HG02571 (cell line): Measurements from ENCODE around the gene CYS1.
"Not testable (repeated sequence)": the region's sequence is repeated elsewhere in the genome, so short reads cannot be mapped to it uniquely, and the experiment has no call there.

Experiments used
- ATAC-seq: cut with Tn5 transposase; IDR thresholded peaks from one replicate; pipeline ENCODE4 v1.9.1; 2021; ENCODE audit warnings: mild to moderate bottlenecking, moderate library complexity; ENCODE audit not compliant: unreplicated experiment

CYS1 gene

GRCh38 chr2:10094271-10094814 is 14.1 kb upstream of the CYS1 start:
- ATAC-seq: no peak

DNA sequence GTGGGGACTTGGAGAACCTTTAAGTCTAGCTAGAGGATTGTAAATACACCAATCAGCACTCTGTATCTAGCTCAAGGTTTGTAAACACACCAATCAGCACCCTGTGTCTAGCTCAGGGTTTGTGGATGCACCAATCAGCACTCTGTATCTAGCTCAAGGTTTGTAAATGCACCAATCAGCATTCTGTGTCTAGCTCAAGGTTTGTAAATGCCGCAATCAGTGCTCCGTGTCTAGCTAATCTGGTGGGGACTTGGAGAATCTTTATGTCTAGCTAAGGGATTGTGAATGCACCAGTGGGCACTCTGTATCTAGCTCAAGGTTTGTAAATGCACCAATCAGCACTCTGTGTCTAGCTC is 11.7 kb upstream of the CYS1 start:
- not testable (repeated sequence) for ATAC-seq

DNA sequence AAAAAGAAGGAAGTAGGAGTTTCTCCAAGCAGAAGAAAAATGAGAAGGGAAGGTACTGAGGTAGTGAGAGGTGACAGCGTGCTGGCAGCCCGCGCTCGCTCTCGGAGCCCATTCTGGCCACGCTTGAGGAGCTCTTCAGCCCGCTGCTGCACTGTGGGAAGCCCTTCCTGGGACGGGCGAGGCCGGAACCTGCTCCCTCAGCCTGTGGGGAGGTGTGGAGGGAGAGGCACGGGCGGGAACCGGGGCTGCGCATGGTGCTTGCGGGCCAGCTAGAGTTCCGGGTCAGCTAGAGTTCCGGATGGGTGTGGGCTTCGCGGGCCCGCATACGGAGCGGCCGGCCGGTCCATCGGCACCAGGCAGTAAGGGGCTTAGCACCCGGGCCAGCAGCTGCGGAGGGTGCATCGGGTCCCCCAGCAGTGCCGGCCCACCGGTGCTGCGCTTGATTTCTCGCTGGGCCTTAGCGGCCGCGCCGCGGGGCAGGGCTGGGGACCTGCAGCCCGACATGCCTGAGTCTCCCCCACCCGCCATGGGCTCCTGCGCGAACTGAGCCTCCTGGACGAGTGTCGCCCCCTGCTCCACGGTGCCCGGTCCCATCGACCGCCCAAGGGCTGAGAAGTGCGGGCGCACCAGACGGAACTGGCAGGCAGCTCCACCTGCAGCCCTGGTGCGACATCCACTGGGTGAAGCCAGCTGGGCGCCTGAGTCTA is 11.1 kb upstream of the CYS1 start:
- no peak for ATAC-seq

GRCh38 chr2:10089565-10090190 is 9.5 kb upstream of the CYS1 start:
- ATAC-seq: no peak

GRCh38 chr2:10087360-10087759 is 7.1 kb upstream of the CYS1 start:
- no peak for ATAC-seq

GRCh38 chr2:10086950-10087349 is 6.7 kb upstream of the CYS1 start:
- ATAC-seq: no peak

DNA sequence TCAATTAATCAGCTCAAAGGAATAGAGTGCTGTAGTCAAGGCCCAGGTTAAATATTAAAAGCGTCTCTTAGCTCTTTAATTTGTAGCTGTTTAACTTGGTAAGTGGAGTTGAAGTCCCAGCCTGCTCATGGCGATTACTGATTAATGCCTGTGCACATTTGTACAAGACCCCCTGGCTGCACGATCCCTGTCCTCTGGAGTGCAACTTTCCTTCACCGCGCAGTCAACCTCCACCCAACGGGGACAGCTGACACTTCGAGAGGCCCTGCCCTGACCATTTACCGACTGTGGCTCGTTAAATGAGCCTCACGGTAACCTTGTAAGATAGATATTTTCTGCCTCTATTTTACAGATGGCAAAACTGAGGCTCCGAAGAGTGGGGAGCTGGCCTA is 5.5 kb upstream of the CYS1 start:
- no peak for ATAC-seq

DNA sequence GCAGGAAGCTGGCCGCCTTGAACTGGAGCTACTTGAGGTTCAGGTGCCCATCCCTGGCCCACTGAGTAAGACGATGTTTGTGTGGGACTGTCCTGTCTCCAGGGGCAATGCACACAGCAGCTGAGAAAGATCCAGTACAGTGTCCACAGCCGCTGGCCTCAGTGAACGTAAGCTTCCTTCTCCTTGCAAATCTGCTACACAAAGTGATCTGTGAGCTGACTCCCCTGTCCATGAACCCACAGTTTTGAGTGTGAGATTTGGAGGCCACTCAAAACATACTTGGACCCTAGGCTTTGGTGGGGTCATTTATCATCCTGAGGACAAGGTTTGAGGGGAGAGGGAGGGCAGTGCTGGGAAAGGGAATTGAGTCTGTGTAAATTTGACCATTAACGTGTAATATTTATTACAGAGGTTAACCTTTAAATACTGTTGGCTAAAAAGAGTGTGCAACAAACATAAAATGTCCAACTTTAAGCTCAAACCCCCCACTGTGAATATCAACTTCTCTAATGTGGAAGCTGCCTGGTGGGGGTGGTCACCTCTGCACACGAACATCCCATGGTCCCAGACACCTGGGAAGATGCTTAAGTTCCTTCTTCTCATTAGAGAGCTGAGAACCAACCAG is 4.9 kb upstream of the CYS1 start:
- ATAC-seq: no peak

DNA sequence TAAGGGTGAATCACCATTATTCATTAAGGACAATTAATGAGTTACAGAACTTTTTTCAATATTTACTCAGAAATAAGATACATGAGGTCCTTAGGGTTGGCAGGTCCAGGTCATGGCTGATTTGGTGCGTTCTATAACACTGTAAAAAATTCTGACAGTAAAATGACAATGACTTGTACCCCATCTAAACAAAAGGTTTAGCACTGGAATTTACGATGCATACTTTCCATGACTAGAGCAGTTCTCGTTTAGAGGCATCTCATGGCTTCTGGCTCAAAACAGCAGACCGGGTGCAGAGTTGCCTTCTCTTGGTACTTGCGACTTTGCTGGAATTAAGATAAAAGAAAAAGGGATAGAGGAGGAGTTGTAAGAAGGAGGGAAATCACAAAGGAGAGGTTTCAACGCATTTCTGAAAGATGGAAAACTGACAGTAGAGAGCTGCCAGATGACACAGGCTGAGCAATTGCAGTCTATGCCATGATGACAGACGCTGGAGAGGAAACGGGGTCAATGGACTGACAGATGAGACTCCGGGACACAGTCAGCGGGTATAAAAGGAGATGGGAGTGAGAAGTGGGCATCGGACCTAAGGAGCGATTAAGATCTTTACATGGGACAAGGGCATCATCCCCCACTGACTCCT is 4.1 kb upstream of the CYS1 start:
- no peak for ATAC-seq

DNA sequence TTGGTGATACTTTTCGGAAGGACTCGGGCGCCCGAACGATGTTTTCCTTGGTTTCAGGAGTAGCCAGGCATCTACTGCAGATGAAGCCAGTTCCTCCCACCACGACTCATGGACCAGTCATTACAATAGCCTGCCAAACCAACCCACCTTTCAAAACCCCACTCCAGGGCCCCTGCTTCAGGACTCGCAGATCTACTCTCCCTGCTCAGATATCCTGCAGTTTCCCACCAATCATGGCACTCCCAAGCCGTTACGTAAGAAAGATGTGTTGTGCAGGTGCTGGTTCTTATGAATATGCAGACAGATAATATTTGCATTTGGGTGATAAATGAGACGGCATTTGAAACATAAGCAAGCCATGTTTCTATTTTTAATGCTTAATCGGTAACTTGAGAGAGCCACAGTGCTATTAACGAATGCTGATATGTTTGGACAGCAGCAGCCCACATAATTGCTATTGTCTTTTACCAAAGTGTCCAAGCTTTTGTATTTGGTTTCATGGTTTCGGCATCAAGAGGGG is 3.5 kb upstream of the CYS1 start:
- no peak for ATAC-seq

GRCh38 chr2:10083046-10083445 is 2.8 kb upstream of the CYS1 start:
- ATAC-seq: no peak

DNA sequence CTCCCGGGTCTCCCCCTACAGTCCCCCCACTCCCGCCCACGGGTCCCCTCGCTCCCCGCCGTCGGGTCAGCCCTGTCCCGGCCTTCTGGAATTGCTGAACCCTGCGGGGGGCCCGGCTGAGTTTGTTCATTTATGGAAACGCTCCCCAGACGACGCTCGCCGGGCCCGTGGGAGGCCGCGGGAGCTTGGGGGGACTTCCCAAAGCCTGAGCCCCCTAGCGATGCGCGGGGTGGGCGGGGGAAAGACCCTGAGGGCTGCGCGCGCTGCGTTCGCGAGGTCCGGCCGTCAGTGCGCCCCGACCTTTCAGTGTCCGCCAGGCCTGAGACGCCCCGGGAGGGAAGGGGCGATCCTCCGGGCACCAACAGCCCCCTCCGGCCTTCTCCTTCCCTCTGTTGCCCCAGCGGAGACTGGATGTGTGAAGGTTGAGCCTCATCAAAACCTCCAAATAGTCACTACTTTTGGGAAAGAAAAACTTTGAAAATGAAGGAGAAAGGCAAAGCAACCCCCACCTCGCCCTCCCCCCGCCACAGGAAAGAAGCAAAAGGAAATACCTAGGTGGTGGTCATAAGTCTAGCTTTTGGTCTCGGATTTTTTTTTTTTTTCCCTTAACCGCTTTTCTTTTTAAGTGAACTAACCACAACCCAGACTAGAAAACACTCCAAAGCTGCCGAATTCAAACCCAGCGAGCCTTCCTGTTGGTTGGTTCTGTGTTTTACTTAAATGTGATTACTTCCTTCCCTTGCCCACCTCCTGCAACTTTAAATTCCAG is 509 bp upstream of the CYS1 start:
- ATAC-seq: peak; percentile 28

DNA sequence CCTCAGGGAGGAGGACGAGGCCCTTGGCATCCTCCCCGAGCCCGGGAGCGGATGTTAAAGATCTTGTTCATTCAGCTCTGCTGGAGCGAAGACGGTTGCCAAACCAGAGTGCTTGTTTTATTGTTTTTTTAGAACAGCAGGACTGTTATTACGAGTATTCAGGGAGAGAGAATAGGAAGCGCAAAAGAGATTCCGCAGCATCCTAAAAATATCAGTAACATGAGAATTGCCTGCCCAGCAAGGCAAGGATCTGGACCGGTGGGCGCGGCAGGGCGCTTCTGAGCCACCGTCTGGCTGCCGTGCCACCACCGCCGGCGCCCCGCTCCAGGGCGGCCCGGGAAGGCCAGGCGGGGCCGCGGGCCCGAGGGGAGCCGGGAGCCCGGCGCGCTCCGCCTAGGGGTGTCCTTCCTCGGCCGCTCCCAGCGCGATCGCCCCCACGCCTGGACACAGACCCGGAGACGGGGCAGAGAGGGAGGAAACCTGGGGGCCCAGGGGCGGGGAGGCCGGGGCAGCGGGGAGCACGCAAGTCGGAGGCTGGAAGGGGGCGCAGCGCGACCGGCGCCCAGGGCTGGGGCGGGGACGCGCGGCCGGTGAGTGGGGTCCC is 843 bp downstream of the CYS1 start:
- peak; percentile 30 for ATAC-seq

- no peak for ATAC-seq
Measured at GRCh38 chr2:10078704-10079265, 1.4 kb downstream of the CYS1 start.

DNA sequence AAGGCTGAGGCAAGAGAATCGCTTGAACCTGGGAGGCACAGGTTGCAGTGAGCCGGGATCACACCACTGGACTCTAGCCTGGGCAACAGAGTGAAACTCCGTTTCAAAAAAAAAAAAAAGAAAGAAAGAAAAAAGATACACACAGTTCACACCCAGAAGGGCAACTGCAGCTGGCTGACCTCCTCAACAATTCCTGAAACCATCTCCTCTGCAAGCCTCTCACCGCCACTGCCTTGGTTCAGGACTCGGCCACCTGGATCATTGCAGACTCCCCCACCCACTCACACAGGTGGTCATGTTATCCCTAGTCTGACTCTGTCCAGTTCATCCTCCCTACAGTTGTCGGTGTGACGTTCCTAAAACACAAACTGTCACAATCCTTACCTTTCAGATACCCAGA is 2.2 kb downstream of the CYS1 start:
- no peak for ATAC-seq

DNA sequence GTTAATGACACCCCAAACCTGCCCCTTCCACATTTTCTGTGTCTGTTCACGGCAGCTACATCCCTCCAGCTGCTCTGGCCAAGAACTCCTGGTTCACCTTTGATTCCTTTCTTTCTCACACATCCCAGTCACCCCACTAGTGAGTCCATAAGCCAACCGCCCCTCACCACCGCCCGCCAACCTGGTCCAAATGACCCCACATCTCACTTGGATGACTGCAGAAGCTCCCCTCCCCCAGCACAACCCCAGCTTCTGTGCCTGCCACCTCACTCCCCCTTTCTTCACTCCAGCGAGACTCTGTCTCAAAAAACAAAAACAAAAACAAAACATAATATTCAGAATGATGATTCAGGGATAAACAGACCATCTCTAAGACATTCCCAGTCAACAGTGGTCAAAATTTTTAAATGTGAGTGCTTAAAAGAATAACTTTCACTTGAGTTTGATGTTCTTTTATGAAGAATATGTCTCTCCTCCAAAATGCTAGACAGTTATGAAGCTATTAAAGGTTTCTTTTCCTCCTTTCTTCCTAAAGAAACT is 3.2 kb downstream of the CYS1 start:
- no peak for ATAC-seq

DNA sequence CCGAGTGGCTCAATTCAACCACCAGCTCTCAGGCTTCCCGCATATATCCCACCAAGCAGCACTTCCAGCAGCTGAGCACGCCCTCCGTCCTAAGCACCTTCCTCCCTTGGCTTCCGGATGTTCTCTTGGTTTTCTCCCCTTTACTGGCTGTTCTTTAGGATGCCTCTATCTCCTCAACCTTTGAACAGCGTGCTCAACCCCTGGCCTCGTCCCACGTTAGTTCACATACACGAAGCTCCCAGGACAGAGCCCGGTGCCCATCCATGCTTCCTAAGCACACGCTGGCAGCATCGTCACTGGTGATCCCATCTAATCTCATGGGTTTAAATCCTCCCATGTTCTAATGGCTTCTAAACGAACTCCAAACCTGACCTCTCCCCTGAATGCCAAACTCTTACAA is 3.7 kb downstream of the CYS1 start:
- no peak for ATAC-seq

DNA sequence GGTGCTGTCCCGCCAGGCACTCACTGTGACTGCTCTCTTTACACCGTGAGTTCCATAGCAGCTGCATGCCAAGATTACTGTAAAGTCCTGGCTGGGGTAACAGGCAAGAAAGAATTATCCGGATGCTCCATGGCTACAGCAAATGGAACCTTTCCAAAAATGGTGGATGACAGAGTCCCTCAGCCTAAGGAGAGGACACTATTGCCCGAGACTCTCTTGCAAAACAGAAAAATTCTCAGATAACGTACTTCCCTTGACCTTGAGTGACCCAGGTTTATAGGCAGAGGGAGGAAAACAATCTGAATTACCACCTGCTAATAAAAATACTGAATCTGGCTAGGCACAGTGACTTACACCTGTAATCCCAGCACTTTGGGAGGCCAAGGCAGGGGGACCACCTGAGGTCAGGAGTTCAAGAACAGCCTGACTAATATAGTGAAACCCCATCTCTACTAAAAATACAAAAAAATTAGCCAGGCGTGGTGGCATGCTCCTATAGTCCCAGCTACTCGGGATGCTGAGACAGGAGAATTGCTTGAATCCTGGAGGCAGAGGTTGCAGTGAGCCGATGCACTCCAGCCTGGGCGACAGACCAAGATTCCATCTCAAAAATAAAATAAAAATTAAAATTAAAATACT is 4.5 kb downstream of the CYS1 start:
- no peak for ATAC-seq

DNA sequence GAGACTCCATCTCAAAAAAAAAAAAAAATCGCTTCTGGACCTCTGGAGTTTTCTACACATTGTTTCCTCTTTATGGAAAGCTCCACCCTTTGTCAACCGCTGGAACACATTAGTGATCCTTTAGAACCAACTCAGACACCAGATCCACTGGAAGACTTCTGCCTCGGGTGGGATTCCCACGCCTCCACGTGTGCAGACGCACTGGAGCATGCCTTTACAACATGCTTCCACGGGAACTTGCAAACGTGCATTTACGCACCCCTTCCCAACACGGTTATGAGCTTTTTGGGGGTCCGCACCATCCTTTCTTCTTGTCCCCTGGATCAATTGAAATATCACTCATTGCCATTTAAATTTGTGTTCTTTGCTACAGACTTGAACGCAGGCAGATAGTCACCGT is 5.1 kb downstream of the CYS1 start:
- no peak for ATAC-seq
